Mesenchymal stem cell (in vitro differentiated cells and primary cell): Measurements from ENCODE around the gene UGT1A8.

ENCODE experiments used
- DNase-seq: peaks from one replicate; pipeline ENCODE4 v3.0.0-alpha.2; 2013
- H2AFZ ChIP-seq: one replicate; pipeline ENCODE4 v1.6.1; 2013; ENCODE audit warnings: low read depth, mild to moderate bottlenecking, control low read depth, inconsistent platforms, low read length, moderate library complexity
- H2AK5ac ChIP-seq: 2 replicates; pipeline ENCODE4 v1.6.1; 2013; ENCODE audit warnings: low read length, moderate library complexity, mild to moderate bottlenecking, inconsistent platforms; ENCODE audit not compliant: severe bottlenecking
- H2BK120ac ChIP-seq: one replicate; pipeline ENCODE4 v1.6.1; 2013; ENCODE audit warnings: low read depth, mild to moderate bottlenecking, inconsistent platforms, low read length, moderate library complexity
- H2BK12ac ChIP-seq, 2 experiments: one replicate each; pipeline ENCODE4 v1.6.1; 2013; ENCODE audit warnings: inconsistent platforms in 2 of 2, low read length in 2 of 2, mild to moderate bottlenecking in 2 of 2, moderate library complexity in 2 of 2, control low read depth in 1 of 2
- H2BK15ac ChIP-seq: one replicate; pipeline ENCODE4 v1.6.1; 2013; ENCODE audit warnings: mild to moderate bottlenecking, low read depth, inconsistent platforms; ENCODE audit not compliant: poor library complexity, severe bottlenecking
- H2BK5ac ChIP-seq: 2 replicates; pipeline ENCODE4 v1.6.1; 2013; ENCODE audit warnings: low read depth, mild to moderate bottlenecking, low read length, control low read depth, inconsistent platforms; ENCODE audit not compliant: poor library complexity, severe bottlenecking
- H3K14ac ChIP-seq, 2 experiments: one replicate each; pipeline ENCODE4 v1.6.1; 2013; ENCODE audit warnings: inconsistent platforms in 2 of 2, low read length in 2 of 2, control low read depth in 1 of 2, mild to moderate bottlenecking in 1 of 2, moderate library complexity in 1 of 2
- H3K18ac ChIP-seq, 2 experiments: one replicate each; pipeline ENCODE4 v1.6.1; 2013; ENCODE audit warnings: inconsistent platforms in 2 of 2, low read length in 2 of 2, control low read depth in 1 of 2, low read depth in 1 of 2, mild to moderate bottlenecking in 1 of 2
- H3K23ac ChIP-seq, 2 experiments: one replicate each; pipeline ENCODE4 v1.6.1; 2013; ENCODE audit warnings: inconsistent platforms in 2 of 2, low read length in 2 of 2, mild to moderate bottlenecking in 2 of 2, moderate library complexity in 2 of 2, control low read depth in 1 of 2
- H3K27ac ChIP-seq: 2 replicates; pipeline ENCODE4 v1.5.1; 2013; ENCODE audit warnings: mild to moderate bottlenecking, moderate library complexity, low read length, control low read depth, inconsistent platforms; ENCODE audit not compliant: poor library complexity, severe bottlenecking
- H3K27me3 ChIP-seq, 2 experiments: 2 replicates each; pipeline versions ENCODE4 v1.6.1 to v1.7.0; 2013; ENCODE audit warnings: low read length in 2 of 2, mild to moderate bottlenecking in 2 of 2, moderate library complexity in 2 of 2, control low read depth in 1 of 2, inconsistent platforms in 1 of 2; ENCODE audit not compliant: control insufficient read depth in 1 of 2, insufficient read depth in 1 of 2
- H3K36me3 ChIP-seq, 2 experiments: 2 replicates each; pipeline versions ENCODE4 v1.6.1 to v1.7.0; 2013; ENCODE audit warnings: low read length in 2 of 2, control low read depth in 1 of 2, inconsistent platforms in 1 of 2, low read depth in 1 of 2, mild to moderate bottlenecking in 1 of 2; ENCODE audit not compliant: insufficient read depth in 2 of 2, control insufficient read depth in 1 of 2
- H3K4ac ChIP-seq, 2 experiments: one replicate each; pipeline ENCODE4 v1.6.1; 2013; ENCODE audit warnings: inconsistent platforms in 2 of 2, low read length in 2 of 2, mild to moderate bottlenecking in 2 of 2, moderate library complexity in 2 of 2, control low read depth in 1 of 2, low read depth in 1 of 2
- H3K4me1 ChIP-seq: 2 replicates; pipeline ENCODE4 v1.6.1; 2013; ENCODE audit warnings: low read depth, low read length, control low read depth; ENCODE audit not compliant: control insufficient read depth, insufficient read depth
- H3K4me2 ChIP-seq: 2 replicates; pipeline ENCODE4 v1.6.1; 2013; ENCODE audit warnings: low read length, mild to moderate bottlenecking, inconsistent platforms; ENCODE audit not compliant: poor library complexity, severe bottlenecking
- H3K4me3 ChIP-seq, 2 experiments: 2 replicates each; pipeline versions ENCODE4 v1.5.1 to v1.7.0; 2013; ENCODE audit warnings: low read length in 2 of 2, mild to moderate bottlenecking in 2 of 2, control low read depth in 1 of 2, low read depth in 1 of 2; ENCODE audit not compliant: insufficient read depth in 1 of 2
- H3K79me1 ChIP-seq: replicated peaks from 2 replicates; pipeline ENCODE4 v1.6.1; 2013; ENCODE audit warnings: mild to moderate bottlenecking, control low read depth, low read length, inconsistent platforms; ENCODE audit not compliant: poor library complexity, severe bottlenecking
- H3K9ac ChIP-seq: 2 replicates; pipeline ENCODE4 v1.7.0; 2013; ENCODE audit warnings: mild to moderate bottlenecking, low read length, moderate library complexity
- H3K9me3 ChIP-seq: 2 replicates; pipeline ENCODE4 v1.7.0; 2013; ENCODE audit warnings: mild to moderate bottlenecking, low read length; ENCODE audit not compliant: control insufficient read depth
- H4K8ac ChIP-seq: one replicate; pipeline ENCODE4 v1.6.1; 2013; ENCODE audit warnings: inconsistent platforms, mild to moderate bottlenecking, low read length, moderate library complexity
- H4K91ac ChIP-seq: one replicate; pipeline ENCODE4 v1.6.1; 2013; ENCODE audit warnings: mild to moderate bottlenecking, low read length, inconsistent platforms
- WGBS: methylation state at CpG from one replicate; pipeline ENCODE4 v1.1.7; 2013; ENCODE audit warnings: mixed read lengths; 5-methylcytosine and 5-hydroxymethylcytosine counted together

The UGT1A8 gene

DNA sequence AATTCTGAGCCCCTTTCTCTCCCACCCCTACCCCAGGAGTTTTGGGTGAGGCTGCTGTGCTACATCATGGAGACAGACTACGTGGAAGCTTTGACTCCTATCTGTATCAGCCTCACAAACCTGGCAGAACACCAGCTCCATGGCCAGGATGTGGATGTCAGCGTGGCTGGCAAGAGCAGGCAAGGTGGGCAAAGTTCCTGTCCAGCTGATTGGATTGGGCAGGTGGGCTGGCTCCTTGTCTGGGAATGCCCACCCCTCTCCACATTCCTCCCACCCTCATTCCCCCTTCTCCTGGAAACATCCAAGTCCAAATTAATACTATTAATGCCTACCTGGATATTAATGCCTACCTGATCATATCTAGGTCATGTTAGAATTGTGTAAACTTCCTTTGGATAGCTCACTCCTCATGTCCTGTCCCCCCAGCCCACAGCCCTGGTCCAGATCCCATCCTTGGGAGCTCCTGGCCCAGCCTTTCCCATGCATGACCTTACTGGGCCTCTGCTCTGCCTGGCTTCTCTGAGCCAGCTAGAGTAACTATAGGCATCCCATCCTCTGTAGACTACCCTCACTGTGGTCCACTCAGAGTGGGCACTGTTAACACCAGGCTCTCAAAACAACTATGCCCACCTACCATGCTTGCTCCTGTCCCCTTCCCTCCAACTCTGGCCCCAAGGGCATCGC is 184.8 kb downstream of the UGT1A8 start:
- H3K4me3 ChIP-seq: no peak overlapping the region
- no peak overlapping the region for H2BK15ac ChIP-seq
- H3K9ac ChIP-seq: no peak overlapping the region
- no peak overlapping the region for H3K18ac ChIP-seq
- H3K4me1 ChIP-seq: no peaks in the 10 kb centered on the region
- H3K36me3 ChIP-seq: no peaks in the 10 kb centered on the region
- H2AK5ac ChIP-seq: no peak overlapping the region
- no peak overlapping the region for H4K91ac ChIP-seq
- H2BK120ac ChIP-seq: no peak overlapping the region
- no peak overlapping the region for H3K23ac ChIP-seq
- DNase-seq: no peak
- H2BK12ac ChIP-seq: no peak overlapping the region
- no peak overlapping the region for H2BK5ac ChIP-seq
- 27% methylated on average over 2 of the region's 3 CpGs for WGBS
- H3K79me1 ChIP-seq: no peaks in the 10 kb centered on the region
- no peak overlapping the region for H3K4ac ChIP-seq
- H3K27ac ChIP-seq: no peak overlapping the region
- no peaks in the 10 kb centered on the region for H3K9me3 ChIP-seq
- H3K14ac ChIP-seq: no peak overlapping the region
- no peak overlapping the region for H4K8ac ChIP-seq
- no peak overlapping the region for H3K4me2 ChIP-seq
- H3K27me3 ChIP-seq: peaks cover 33 to 51% of the 10 kb centered on the region in 2 experiments
- H2AFZ ChIP-seq: no peak overlapping the region

- no peak overlapping the region for H3K23ac ChIP-seq
- H3K27me3 ChIP-seq: peaks cover 43 to 59% of the 10 kb centered on the region in 2 experiments
- 37% methylated on average over 2 of the region's 2 CpGs for WGBS
- H2BK5ac ChIP-seq: no peak overlapping the region
- H3K4me3 ChIP-seq: no peak overlapping the region
- H2AK5ac ChIP-seq: no peak overlapping the region
- H4K91ac ChIP-seq: no peak overlapping the region
- no peak overlapping the region for H3K18ac ChIP-seq
- H3K27ac ChIP-seq: no peak overlapping the region
- no peak for DNase-seq
- no peaks in the 10 kb centered on the region for H3K4me1 ChIP-seq
- H3K36me3 ChIP-seq: no peaks in the 10 kb centered on the region
- H3K14ac ChIP-seq: no peak overlapping the region
- no peak overlapping the region for H4K8ac ChIP-seq
- no peaks in the 10 kb centered on the region for H3K79me1 ChIP-seq
- H3K9ac ChIP-seq: no peak overlapping the region
- H2BK15ac ChIP-seq: no peak overlapping the region
- H3K4ac ChIP-seq: no peak overlapping the region
- H2BK12ac ChIP-seq: no peak overlapping the region
- no peak overlapping the region for H2AFZ ChIP-seq
- no peaks in the 10 kb centered on the region for H3K9me3 ChIP-seq
- no peak overlapping the region for H2BK120ac ChIP-seq
- no peak overlapping the region for H3K4me2 ChIP-seq
Measured at GRCh38 chr2:233803292-233803911, 186.0 kb downstream of the UGT1A8 start.

DNA sequence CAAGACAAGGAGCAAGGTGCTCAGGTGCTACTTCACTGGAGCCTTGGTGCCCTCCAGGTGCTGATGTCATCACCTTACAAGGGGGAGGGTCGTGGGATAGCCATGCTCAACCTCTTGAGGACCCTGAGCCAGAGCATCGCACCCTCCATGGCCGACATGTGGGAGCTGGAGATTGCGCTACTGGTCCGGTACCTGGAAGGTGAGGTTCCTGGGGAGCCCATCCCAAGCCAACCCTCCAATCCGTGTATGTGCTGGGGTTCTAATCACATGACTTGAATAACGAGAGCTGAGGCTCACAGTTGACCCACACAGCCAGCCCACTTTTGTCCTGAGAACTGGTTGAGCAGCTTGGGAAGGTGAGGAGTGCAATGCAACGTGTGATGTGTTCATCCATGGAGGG is 186.6 kb downstream of the UGT1A8 start:
- Histone ChIP-seq H3K27me3 (peaks cover 46 to 60% of the 10 kb centered on the region in 2 experiments), H3K4me3 (no peak overlapping the region), H2BK12ac (no peak overlapping the region), H3K36me3 (no peaks in the 10 kb centered on the region), H3K23ac (no peak overlapping the region), H4K91ac (no peak overlapping the region), H3K9ac (no peak overlapping the region), H3K18ac (no peak overlapping the region), H3K27ac (no peak overlapping the region), H4K8ac (no peak overlapping the region), H3K79me1 (no peaks in the 10 kb centered on the region), H3K4ac (no peak overlapping the region), H2BK120ac (no peak overlapping the region), H3K14ac (no peak overlapping the region), H3K4me2 (no peak overlapping the region), H2BK15ac (no peak overlapping the region), H2BK5ac (no peak overlapping the region), H3K4me1 (no peaks in the 10 kb centered on the region), H3K9me3 (no peaks in the 10 kb centered on the region), H2AFZ (no peak overlapping the region), H2AK5ac (no peak overlapping the region)
- DNase-seq: no peak
- WGBS: 64% methylated on average over 8 of the region's 8 CpGs

GRCh38 chr2:233807215-233807865 is 189.9 kb downstream of the UGT1A8 start:
- H3K36me3 ChIP-seq: peaks cover 0 to 3% of the 10 kb centered on the region in 2 experiments
- DNase-seq: no peak
- no peak overlapping the region for H2AFZ ChIP-seq
- H2BK5ac ChIP-seq: no peak overlapping the region
- H3K9ac ChIP-seq: no peak overlapping the region
- 81% methylated on average over 12 of the region's 12 CpGs for WGBS
- no peak overlapping the region for H3K4ac ChIP-seq
- H3K23ac ChIP-seq: no peak overlapping the region
- H4K8ac ChIP-seq: no peak overlapping the region
- H3K27ac ChIP-seq: no peak overlapping the region
- no peak overlapping the region for H3K4me2 ChIP-seq
- no peak overlapping the region for H2BK120ac ChIP-seq
- H3K4me3 ChIP-seq: no peak overlapping the region
- no peak overlapping the region for H3K18ac ChIP-seq
- no peak overlapping the region for H2BK15ac ChIP-seq
- H3K9me3 ChIP-seq: no peaks in the 10 kb centered on the region
- no peak overlapping the region for H4K91ac ChIP-seq
- H2BK12ac ChIP-seq: no peak overlapping the region
- no peak overlapping the region for H2AK5ac ChIP-seq
- H3K14ac ChIP-seq: no peak overlapping the region
- peaks cover 59 to 69% of the 10 kb centered on the region in 2 experiments for H3K27me3 ChIP-seq
- H3K4me1 ChIP-seq: no peaks in the 10 kb centered on the region
- H3K79me1 ChIP-seq: no peaks in the 10 kb centered on the region
